Ascending aorta (tissue), 2 donors: Measurements from ENCODE around the gene NADSYN1. TPM values are rescaled to one million over a fixed set of nuclear protein-coding genes. Genes with fewer than 3 reads are reported as not detected.

Experiments
- DNase-seq, 2 donors: peaks; one replicate each; pipeline ENCODE4 v3.0.0-alpha.2; 2019; ENCODE audit warnings: low spot score in 2 of 2
- H3K27ac ChIP-seq, 2 donors: fragments of 200-600 bp; sonication (generic); one replicate each; pipeline ENCODE4 v1.5.1; 2016 to 2017; ENCODE audit warnings: mild to moderate bottlenecking in 1 of 2
- H3K27me3 ChIP-seq: fragments of 200-600 bp; sonication (generic); one replicate; pipeline ENCODE4 v1.5.1; 2017
- H3K36me3 ChIP-seq, 2 donors: fragments of 200-600 bp; sonication (generic); one replicate each; pipeline ENCODE4 v1.5.1; 2016
- H3K4me1 ChIP-seq, 2 donors: fragments of 200-600 bp; sonication (generic); one replicate each; pipeline ENCODE4 v1.5.1; 2016 to 2017; ENCODE audit warnings: mild to moderate bottlenecking in 1 of 2
- H3K4me3 ChIP-seq, 2 donors: fragments of 200-600 bp; sonication (generic); one replicate each; pipeline ENCODE4 v1.5.1; 2016 to 2017; ENCODE audit warnings: mild to moderate bottlenecking in 1 of 2
- H3K9me3 ChIP-seq, 2 donors: fragments of 200-600 bp; sonication (generic); one replicate each; pipeline ENCODE4 v1.5.1; 2016
- intact Hi-C: fragments of 100-400 bp; cut with DNase I; formaldehyde crosslinking; loops from one replicate; pipeline ENCODE4 v1.15.1; 2023
- total RNA-seq: library from RNA; depleted of rRNA; stranded (reverse); fragments of >200 nt; gene quantifications from one replicate; pipeline ENCODE4 v1.1.0, GENCODE V29; 2016
- TF ChIP-seq, protein P1 (sequence below), 3 experiments: fragments of 200-600 bp in 2 of 3; fragments of 450-650 bp in 1 of 3; sonication (generic) in 2 of 3; IDR thresholded peaks; one replicate each; pipeline ENCODE4 v1.5.1; 2016 to 2019; ENCODE audit warnings: antibody characterized with exemption in 3 of 3, mild to moderate bottlenecking in 1 of 3, moderate library complexity in 1 of 3

NADSYN1 gene
- total RNA-seq, 1 donor from 2014 or later, result 33.3 TPM

DNA sequence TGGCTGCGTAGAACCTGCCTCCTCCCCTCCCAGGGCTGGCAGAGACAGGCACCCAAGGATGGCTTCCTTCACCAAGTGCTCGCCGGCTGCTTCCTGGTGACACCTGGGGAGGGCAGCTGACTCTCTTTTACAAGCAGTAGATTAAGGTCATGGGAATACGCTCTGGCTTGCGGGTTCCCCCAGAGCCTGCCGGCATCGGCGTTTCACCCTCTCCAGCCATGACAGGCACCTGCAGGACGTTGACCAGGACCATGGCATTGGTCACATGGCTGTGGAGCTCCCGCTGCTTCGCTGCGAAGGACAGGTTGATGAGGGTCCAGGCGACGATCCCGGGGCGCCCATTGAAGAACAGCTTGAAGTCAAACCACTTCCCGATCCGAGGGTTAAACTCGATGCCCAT, 14.4 kb upstream of the NADSYN1 start:
- DNase-seq, result no peak
- Histone ChIP-seq H3K27ac (no peak overlapping the region), H3K36me3 (peaks cover 34 to 68% of the 10 kb centered on the region in 2 donors), H3K4me3 (no peak overlapping the region), H3K27me3 (no peaks in the 10 kb centered on the region), H3K9me3 (no peaks in the 10 kb centered on the region), H3K4me1 (no peaks in the 10 kb centered on the region)
- intact Hi-C loops, result no loop called here
- TF ChIP-seq, protein P1, sequence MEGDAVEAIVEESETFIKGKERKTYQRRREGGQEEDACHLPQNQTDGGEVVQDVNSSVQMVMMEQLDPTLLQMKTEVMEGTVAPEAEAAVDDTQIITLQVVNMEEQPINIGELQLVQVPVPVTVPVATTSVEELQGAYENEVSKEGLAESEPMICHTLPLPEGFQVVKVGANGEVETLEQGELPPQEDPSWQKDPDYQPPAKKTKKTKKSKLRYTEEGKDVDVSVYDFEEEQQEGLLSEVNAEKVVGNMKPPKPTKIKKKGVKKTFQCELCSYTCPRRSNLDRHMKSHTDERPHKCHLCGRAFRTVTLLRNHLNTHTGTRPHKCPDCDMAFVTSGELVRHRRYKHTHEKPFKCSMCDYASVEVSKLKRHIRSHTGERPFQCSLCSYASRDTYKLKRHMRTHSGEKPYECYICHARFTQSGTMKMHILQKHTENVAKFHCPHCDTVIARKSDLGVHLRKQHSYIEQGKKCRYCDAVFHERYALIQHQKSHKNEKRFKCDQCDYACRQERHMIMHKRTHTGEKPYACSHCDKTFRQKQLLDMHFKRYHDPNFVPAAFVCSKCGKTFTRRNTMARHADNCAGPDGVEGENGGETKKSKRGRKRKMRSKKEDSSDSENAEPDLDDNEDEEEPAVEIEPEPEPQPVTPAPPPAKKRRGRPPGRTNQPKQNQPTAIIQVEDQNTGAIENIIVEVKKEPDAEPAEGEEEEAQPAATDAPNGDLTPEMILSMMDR (IDR thresholded peaks at IDR 0.05), result no peak

DNA sequence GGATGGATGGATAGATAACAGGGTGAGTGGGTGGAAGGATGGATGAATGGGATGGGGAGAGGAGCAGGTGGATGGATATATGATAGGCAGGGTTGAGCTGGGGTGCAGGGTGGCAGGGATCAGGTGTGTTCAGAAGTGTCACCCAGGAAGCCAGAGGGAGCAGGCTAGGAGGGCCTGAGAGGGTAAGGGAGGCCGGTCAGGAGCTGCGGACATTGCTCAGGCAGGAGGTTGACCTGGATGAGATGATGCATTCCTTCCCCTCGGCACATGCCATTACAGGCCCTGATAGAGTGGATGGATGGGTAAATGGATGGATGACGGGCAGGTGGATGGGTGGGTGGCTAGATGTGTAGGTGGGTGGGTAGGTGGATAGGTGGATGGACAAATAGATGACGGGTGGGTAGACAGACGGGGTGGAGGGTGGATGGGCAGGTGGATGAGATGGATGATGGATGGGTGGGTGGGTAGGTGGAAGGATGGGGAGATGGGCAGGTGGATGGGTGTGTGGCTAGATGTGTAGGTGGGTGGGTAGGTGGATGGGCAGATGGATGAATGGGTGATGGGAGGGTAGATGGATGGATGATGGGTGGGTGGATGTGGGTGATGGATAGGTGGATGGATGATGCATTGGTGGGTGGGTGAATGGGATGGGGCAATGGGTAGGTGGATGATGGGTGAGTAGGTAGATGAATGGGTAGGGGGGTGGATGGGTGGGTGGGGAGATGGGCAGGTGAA, 12.8 kb upstream of the NADSYN1 start:
- DNase-seq, result no peak
- Histone ChIP-seq H3K4me1 (no peaks in the 10 kb centered on the region), H3K27me3 (no peaks in the 10 kb centered on the region), H3K9me3 (no peaks in the 10 kb centered on the region), H3K36me3 (peaks cover 38 to 70% of the 10 kb centered on the region in 2 donors), H3K27ac (no peak overlapping the region), H3K4me3 (no peak overlapping the region)
- TF ChIP-seq, protein P1 (IDR thresholded peaks at IDR 0.05), result no peak
- intact Hi-C loops, result loop anchor here (10.0 kb wide), 1 partner anchor 345 kb away; no protein-coding TSS in a partner anchor

DNA sequence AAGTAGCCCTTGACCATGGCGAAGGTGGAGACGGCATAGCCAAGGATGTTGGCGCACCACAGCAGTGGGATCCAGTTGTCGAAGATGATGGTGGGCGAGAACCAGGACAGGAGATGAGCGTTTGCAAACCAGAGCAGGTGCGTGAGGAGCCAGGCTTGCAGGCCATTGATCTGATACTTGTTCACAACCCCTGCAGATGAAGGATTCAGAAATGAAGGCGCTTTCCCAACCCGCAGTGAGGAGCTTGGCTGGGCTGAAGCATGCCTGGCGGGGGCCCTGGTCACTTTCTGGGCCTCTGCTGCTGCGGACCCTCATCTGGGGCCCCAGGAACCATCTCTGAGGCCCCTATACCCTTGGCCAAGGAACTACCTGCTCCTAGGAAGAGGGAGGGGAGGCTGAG, 11.8 kb upstream of the NADSYN1 start:
- peaks cover 38 to 64% of the 10 kb centered on the region in 2 donors for H3K36me3 ChIP-seq
- TF ChIP-seq, protein P1 (IDR thresholded peaks at IDR 0.05), result no peak
- no peaks in the 10 kb centered on the region for H3K9me3 ChIP-seq
- intact Hi-C loops, result loop anchor here (10.0 kb wide), 1 partner anchor 344 kb away; no protein-coding TSS in a partner anchor
- no peak overlapping the region for H3K27ac ChIP-seq
- no peaks in the 10 kb centered on the region for H3K4me1 ChIP-seq
- H3K27me3 ChIP-seq, result no peaks in the 10 kb centered on the region
- no peak overlapping the region for H3K4me3 ChIP-seq
- DNase-seq, result no peak

DNA sequence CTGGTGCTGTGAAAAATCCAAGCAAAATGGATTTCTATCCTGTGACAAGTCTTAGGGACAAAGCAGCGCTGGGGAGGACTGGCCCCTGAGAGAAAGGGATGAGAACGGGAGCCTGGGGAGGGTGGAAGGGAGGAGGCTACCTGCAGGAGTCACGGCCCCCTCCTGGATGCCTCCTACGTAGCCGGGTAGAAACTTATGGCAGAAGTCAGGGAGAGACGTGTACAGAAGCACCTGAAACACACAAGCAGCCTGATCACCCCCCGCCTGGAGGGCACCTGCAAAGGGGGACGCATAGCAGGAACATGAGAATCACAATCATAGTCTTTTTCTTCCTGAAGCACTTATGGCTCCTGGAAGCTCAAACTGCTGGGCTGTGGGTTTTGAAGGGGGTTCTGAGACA, 10.9 kb upstream of the NADSYN1 start:
- Histone ChIP-seq H3K4me3 (no peak overlapping the region), H3K4me1 (no peaks in the 10 kb centered on the region), H3K9me3 (no peaks in the 10 kb centered on the region), H3K27me3 (no peaks in the 10 kb centered on the region), H3K36me3 (peaks cover 34 to 58% of the 10 kb centered on the region in 2 donors), H3K27ac (no peak overlapping the region)
- intact Hi-C loops, result loop anchor here (10.0 kb wide), 1 partner anchor 343 kb away; no protein-coding TSS in a partner anchor
- no peak for DNase-seq
- TF ChIP-seq, protein P1 (IDR thresholded peaks at IDR 0.05), result no peak

DNA sequence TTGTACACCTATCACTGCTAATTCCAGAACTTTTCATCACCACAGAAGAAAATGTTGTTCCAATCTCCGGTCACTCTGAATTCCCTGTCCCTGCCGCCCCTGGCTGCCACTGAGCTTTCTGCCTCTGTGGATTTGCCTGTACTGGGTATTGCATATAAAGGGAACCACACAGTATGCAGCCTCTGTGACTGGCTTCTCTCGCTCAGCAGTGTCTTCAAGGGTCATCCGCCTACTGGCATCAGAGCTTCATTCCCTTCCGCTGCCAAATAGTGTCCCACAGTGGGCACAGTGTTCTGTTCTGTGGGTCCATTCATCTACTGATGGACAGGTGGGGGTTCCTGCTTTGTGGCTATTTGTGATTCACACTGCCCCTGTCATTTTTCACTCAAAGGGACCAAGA, 10.1 kb upstream of the NADSYN1 start:
- DNase-seq, result no peak
- intact Hi-C loops, result loop anchor here (10.0 kb wide), 1 partner anchor 342 kb away; no protein-coding TSS in a partner anchor
- TF ChIP-seq, protein P1 (IDR thresholded peaks at IDR 0.05), result no peak
- H3K4me3 ChIP-seq, result no peak overlapping the region
- H3K9me3 ChIP-seq, result no peaks in the 10 kb centered on the region
- peaks cover 0 to 5% of the 10 kb centered on the region in 2 donors for H3K4me1 ChIP-seq
- H3K27ac ChIP-seq, result no peak overlapping the region
- no peaks in the 10 kb centered on the region for H3K27me3 ChIP-seq
- H3K36me3 ChIP-seq, result peaks cover 28 to 51% of the 10 kb centered on the region in 2 donors
